ENCODE data around the gene SMPDL3A.

- no peak for TF ChIP-seq CTCF (IDR thresholded peaks at IDR 0.05)
- no peak for TF ChIP-seq POLR2AphosphoS5 (IDR thresholded peaks at IDR 0.05)
These were observed 35.4 kb upstream of the SMPDL3A start for GRCh38 chr6:122753688-122754056.
